OCI-LY7 (cell line): ENCODE results near the gene CTSC.

Source experiments
- EZH2phosphoT487 ChIP-seq: fragments of 200-600 bp; sonication (generic); IDR thresholded peaks from 2 replicates; pipeline ENCODE4 v1.6.1; 2018; ENCODE audit warnings: low read depth, borderline replicate concordance, mild to moderate bottlenecking, mixed run types, antibody characterized with exemption, low read length, moderate library complexity, mixed read lengths
- TF ChIP-seq, protein P1 (sequence below): fragments of 200-600 bp; sonication (generic); conservative IDR thresholded peaks from 2 replicates; pipeline ENCODE4 v1.5.1; 2014; ENCODE audit warnings: mild to moderate bottlenecking, antibody characterized with exemption, low read length, moderate library complexity, mixed read lengths

DNA sequence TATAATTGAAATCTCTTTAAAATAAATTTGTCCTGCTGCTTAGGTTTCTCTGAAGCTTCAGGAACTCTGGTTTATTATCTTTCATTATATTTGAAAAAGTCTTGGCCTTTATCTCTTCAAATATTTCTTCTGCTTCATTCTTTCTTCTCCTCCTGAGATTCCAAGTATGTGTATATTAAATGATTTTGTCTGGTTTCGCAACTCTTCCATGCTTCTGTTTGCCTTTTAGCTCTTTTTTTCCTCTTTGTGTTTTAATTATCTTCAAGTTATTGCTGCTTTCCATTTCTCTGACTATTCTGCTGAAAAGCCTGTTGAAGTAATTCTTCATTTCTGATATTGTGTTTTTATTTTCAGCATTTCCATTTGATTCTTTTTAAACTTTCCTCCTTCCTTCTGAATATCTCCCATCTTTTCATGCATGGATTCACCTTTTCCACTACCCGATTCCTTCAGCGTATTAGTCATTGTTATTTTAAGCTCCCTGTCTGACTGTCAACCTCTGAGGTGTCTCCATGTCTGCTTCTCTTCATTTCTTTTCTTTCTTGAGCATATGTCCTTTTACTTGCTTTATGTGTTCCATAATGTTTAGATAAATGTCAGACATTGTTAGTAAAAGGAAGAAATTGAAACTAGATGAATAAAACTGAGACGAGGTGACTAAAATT is 46.6 kb upstream of the CTSC start:
- TF ChIP-seq, protein P1, sequence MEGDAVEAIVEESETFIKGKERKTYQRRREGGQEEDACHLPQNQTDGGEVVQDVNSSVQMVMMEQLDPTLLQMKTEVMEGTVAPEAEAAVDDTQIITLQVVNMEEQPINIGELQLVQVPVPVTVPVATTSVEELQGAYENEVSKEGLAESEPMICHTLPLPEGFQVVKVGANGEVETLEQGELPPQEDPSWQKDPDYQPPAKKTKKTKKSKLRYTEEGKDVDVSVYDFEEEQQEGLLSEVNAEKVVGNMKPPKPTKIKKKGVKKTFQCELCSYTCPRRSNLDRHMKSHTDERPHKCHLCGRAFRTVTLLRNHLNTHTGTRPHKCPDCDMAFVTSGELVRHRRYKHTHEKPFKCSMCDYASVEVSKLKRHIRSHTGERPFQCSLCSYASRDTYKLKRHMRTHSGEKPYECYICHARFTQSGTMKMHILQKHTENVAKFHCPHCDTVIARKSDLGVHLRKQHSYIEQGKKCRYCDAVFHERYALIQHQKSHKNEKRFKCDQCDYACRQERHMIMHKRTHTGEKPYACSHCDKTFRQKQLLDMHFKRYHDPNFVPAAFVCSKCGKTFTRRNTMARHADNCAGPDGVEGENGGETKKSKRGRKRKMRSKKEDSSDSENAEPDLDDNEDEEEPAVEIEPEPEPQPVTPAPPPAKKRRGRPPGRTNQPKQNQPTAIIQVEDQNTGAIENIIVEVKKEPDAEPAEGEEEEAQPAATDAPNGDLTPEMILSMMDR, result no peak
- TF ChIP-seq EZH2phosphoT487, result no peak
